ENCODE results near the gene APCDD1L.

The APCDD1L gene

GRCh38 chr20:58497076-58497641, 18.0 kb downstream of the APCDD1L start:
- Histone ChIP-seq H3K9me3 (0 out of 2 replicates have a peak, but pooled peaks cover 3% of the 10 kb centered on the region), H3K4me1 (no peaks in the 10 kb centered on the region), H3K27me3 (no peaks in the 10 kb centered on the region), H3K4me3 (ENCODE audit: low read depth, low read length) (no peak overlapping the region), H3K36me3 (no peaks in the 10 kb centered on the region)
- TF ChIP-seq CTCF (IDR thresholded peaks at IDR 0.05; ENCODE audit: low read depth, low read length), result no peak
- no peak for DNase-seq

- DNase-seq, result no peak
- 0 out of 2 replicates have a peak, but pooled peaks cover 1% of the 10 kb centered on the region for H3K9me3 ChIP-seq
- H3K36me3 ChIP-seq, result no peaks in the 10 kb centered on the region
- no peak overlapping the region for H3K4me3 ChIP-seq (ENCODE audit: low read depth, low read length)
- no peaks in the 10 kb centered on the region for H3K4me1 ChIP-seq
- H3K27me3 ChIP-seq, result no peaks in the 10 kb centered on the region
- no peak for TF ChIP-seq CTCF (IDR thresholded peaks at IDR 0.05; ENCODE audit: low read depth, low read length)
Observed at GRCh38 chr20:58496429-58496769, 18.8 kb downstream of the APCDD1L start.

GRCh38 chr20:58495623-58496428, 19.4 kb downstream of the APCDD1L start:
- no peaks in the 10 kb centered on the region for H3K27me3 ChIP-seq
- no peak overlapping the region for H3K4me3 ChIP-seq (ENCODE audit: low read depth, low read length)
- TF ChIP-seq CTCF (IDR thresholded peaks at IDR 0.05; ENCODE audit: low read depth, low read length), result no peak
- no peaks in the 10 kb centered on the region for H3K9me3 ChIP-seq
- no peaks in the 10 kb centered on the region for H3K36me3 ChIP-seq
- no peak for DNase-seq
- H3K4me1 ChIP-seq, result no peaks in the 10 kb centered on the region

GRCh38 chr20:58494923-58495622, 20.1 kb downstream of the APCDD1L start:
- DNase-seq, result no peak
- Histone ChIP-seq H3K9me3 (peaks cover 2% of the 10 kb centered on the region; the same call in 1 of the 2 replicates), H3K36me3 (no peaks in the 10 kb centered on the region), H3K4me3 (ENCODE audit: low read depth, low read length) (no peak overlapping the region), H3K27me3 (no peaks in the 10 kb centered on the region), H3K4me1 (no peaks in the 10 kb centered on the region)
- TF ChIP-seq CTCF (IDR thresholded peaks at IDR 0.05; ENCODE audit: low read depth, low read length), result no peak

GRCh38 chr20:58492795-58493524, 22.2 kb downstream of the APCDD1L start:
- no peaks in the 10 kb centered on the region for H3K27me3 ChIP-seq
- H3K9me3 ChIP-seq, result peaks cover 3% of the 10 kb centered on the region; the same call in 1 of the 2 replicates
- no peak for TF ChIP-seq CTCF (IDR thresholded peaks at IDR 0.05; ENCODE audit: low read depth, low read length)
- no peak overlapping the region for H3K4me3 ChIP-seq (ENCODE audit: low read depth, low read length)
- no peak for DNase-seq
- H3K36me3 ChIP-seq, result no peaks in the 10 kb centered on the region
- no peaks in the 10 kb centered on the region for H3K4me1 ChIP-seq
